ENCODE measurements around the gene SCAI.
A peak's percentile ranks its signal among the peaks of the same experiment; 100 is the strongest.

Gene SCAI

DNA sequence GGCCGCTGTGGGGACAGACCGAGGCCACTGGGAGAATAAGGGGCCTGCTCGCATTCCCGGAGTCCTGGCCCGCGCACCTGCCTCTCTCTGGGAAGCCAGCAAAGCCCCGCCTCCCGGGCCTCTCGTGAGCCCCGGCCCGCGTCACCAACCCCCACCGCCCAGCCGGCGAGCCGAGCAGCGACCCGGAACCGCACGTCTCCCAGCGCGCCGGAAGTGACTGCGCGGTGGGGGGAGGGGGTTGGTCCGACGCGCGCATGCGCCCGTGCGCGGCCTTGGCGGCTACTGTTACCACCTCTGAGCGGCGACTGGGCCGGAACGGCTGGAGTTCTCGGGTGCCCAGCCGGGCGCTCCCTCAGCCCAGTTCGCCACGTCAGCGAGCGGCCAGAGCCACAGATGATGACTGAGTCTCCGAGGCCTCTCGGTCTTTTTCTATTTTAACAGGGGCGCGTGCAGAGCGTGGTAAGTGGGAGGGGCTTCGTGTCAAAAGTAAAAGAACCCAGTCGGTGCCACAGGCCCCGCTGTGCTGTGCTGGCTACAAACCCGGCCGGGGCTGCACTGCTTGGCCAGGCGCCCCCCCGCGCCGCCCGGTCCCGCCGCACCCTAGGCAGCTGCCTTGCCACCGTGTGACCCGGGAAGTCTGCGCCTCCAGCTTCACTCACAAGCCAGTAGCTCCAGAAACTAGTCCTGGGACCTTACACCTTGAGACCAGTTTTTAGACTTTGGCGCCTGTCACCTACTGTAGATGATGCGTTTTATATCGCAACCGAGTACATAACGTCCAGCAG, 202.2 kb downstream of the SCAI start, which contains the start of gene GOLGA1:
Gene GOLGA1, minus strand, starts transcription at position 190 of the 785 bp plus-strand sequence. CDS start 2,372 bp downstream, outside the sequence.
- Histone ChIP-seq H3F3A (ENCODE audit: low read depth) (0 out of 2 replicates have a peak, but pooled peaks cover 2% of the 10 kb centered on the region), H3K36me3 (ENCODE audit: insufficient read depth, low read length) (no peaks in the 10 kb centered on the region), H3K4me1 (ENCODE audit: insufficient read depth, low read length, poor library complexity, severe bottlenecking) (peaks cover 27% of the 10 kb centered on the region), H3K27me3 (ENCODE audit: insufficient read depth, low read length, poor library complexity, severe bottlenecking) (no peaks in the 10 kb centered on the region), H3K9me3 (ENCODE audit: insufficient read depth, low read depth, low read length) (no peaks in the 10 kb centered on the region), H3K4me2 (ENCODE audit: low read depth, low read length, poor library complexity, severe bottlenecking) (peak within 1 kb of the TSS; percentile 86), H3K9ac (ENCODE audit: low read depth, low read length, poor library complexity, severe bottlenecking) (peak within 1 kb of the TSS; percentile 92), H3K4me3 (ENCODE audit: low read length, poor library complexity, severe bottlenecking) (peak within 1 kb of the TSS; percentile 89), H2AFZ (ENCODE audit: low read length) (peak within 1 kb of the TSS; percentile 95), H4K20me1 (ENCODE audit: insufficient read depth, low read length, poor library complexity, severe bottlenecking) (no peaks in the 10 kb centered on the region), H3K79me2 (ENCODE audit: insufficient read depth, low read length) (peaks cover 29% of the 10 kb centered on the region), H3K9me2 (replicated peaks; ENCODE audit: low read depth, low read length) (no peaks in the 10 kb centered on the region)
- TF ChIP-seq EZH2phosphoT487 (IDR thresholded peaks at IDR 0.05; ENCODE audit: borderline replicate concordance) (no peak), CTCF (conservative IDR thresholded peaks at IDR 0.05; ENCODE audit: low read length) (no peak)

GRCh38 chr9:124940521-124940893, 202.8 kb downstream of the SCAI start:
- no peaks in the 10 kb centered on the region for H3K27me3 ChIP-seq (ENCODE audit: insufficient read depth, low read length, poor library complexity, severe bottlenecking)
- peak overlapping the region; percentile 95 for H2AFZ ChIP-seq (ENCODE audit: low read length)
- 0 out of 2 replicates have a peak, but pooled peaks cover 2% of the 10 kb centered on the region for H3F3A ChIP-seq (ENCODE audit: low read depth)
- H3K79me2 ChIP-seq (ENCODE audit: insufficient read depth, low read length) = peaks cover 30% of the 10 kb centered on the region
- H3K4me2 ChIP-seq (ENCODE audit: low read depth, low read length, poor library complexity, severe bottlenecking) = peak overlapping the region; percentile 86
- H3K36me3 ChIP-seq (ENCODE audit: insufficient read depth, low read length) = no peaks in the 10 kb centered on the region
- H3K9me3 ChIP-seq (ENCODE audit: insufficient read depth, low read depth, low read length) = no peaks in the 10 kb centered on the region
- no peak for TF ChIP-seq CTCF (conservative IDR thresholded peaks at IDR 0.05; ENCODE audit: low read length)
- TF ChIP-seq EZH2phosphoT487 (IDR thresholded peaks at IDR 0.05; ENCODE audit: borderline replicate concordance) = no peak
- H3K9ac ChIP-seq (ENCODE audit: low read depth, low read length, poor library complexity, severe bottlenecking) = peak overlapping the region; percentile 92
- H3K9me2 ChIP-seq (replicated peaks; ENCODE audit: low read depth, low read length) = no peaks in the 10 kb centered on the region
- peaks cover 28% of the 10 kb centered on the region for H3K4me1 ChIP-seq (ENCODE audit: insufficient read depth, low read length, poor library complexity, severe bottlenecking)
- H3K4me3 ChIP-seq (ENCODE audit: low read length, poor library complexity, severe bottlenecking) = peak overlapping the region; percentile 89
- H4K20me1 ChIP-seq (ENCODE audit: insufficient read depth, low read length, poor library complexity, severe bottlenecking) = no peaks in the 10 kb centered on the region

GRCh38 chr9:124939944-124940343, 203.4 kb downstream of the SCAI start:
- no peaks in the 10 kb centered on the region for H3K9me2 ChIP-seq (replicated peaks; ENCODE audit: low read depth, low read length)
- peak overlapping the region; percentile 92 for H3K9ac ChIP-seq (ENCODE audit: low read depth, low read length, poor library complexity, severe bottlenecking)
- H3K4me1 ChIP-seq (ENCODE audit: insufficient read depth, low read length, poor library complexity, severe bottlenecking) = peaks cover 34% of the 10 kb centered on the region
- H3K9me3 ChIP-seq (ENCODE audit: insufficient read depth, low read depth, low read length) = no peaks in the 10 kb centered on the region
- H3K4me3 ChIP-seq (ENCODE audit: low read length, poor library complexity, severe bottlenecking) = peak overlapping the region; percentile 89
- TF ChIP-seq EZH2phosphoT487 (IDR thresholded peaks at IDR 0.05; ENCODE audit: borderline replicate concordance) (no peak), CTCF (conservative IDR thresholded peaks at IDR 0.05; ENCODE audit: low read length) (no peak)
- H3F3A ChIP-seq (ENCODE audit: low read depth) = 0 out of 2 replicates have a peak, but pooled peaks cover 2% of the 10 kb centered on the region
- H4K20me1 ChIP-seq (ENCODE audit: insufficient read depth, low read length, poor library complexity, severe bottlenecking) = no peaks in the 10 kb centered on the region
- peaks cover 30% of the 10 kb centered on the region for H3K79me2 ChIP-seq (ENCODE audit: insufficient read depth, low read length)
- H2AFZ ChIP-seq (ENCODE audit: low read length) = no peak overlapping the region
- no peaks in the 10 kb centered on the region for H3K36me3 ChIP-seq (ENCODE audit: insufficient read depth, low read length)
- no peaks in the 10 kb centered on the region for H3K27me3 ChIP-seq (ENCODE audit: insufficient read depth, low read length, poor library complexity, severe bottlenecking)
- H3K4me2 ChIP-seq (ENCODE audit: low read depth, low read length, poor library complexity, severe bottlenecking) = peak overlapping the region; percentile 86

Data from Loucy (cell line).